SK-N-SH (cell line): ENCODE data around the gene ARHGAP26. TPM values are rescaled to one million over a fixed set of nuclear protein-coding genes. Genes with fewer than 3 reads are reported as not detected.

Experiments
- CTCF ChIA-PET: fragments of 300-600, 350-600 bp; formaldehyde crosslinking; extraction: SDS; loops from one replicate; lab custom pipeline; 2021; lab: Yijun Ruan, JAX
- POLR2A ChIA-PET: fragments of 350-600 bp; sonication (Branson Sonifier 250); formaldehyde crosslinking; extraction: SDS; loops from one replicate; lab custom pipeline; 2020; ENCODE audit warnings: antibody characterized with exemption, inconsistent platforms; lab: Yijun Ruan, JAX
- DNase-seq: peaks from one replicate; pipeline ENCODE4 v3.0.0; 2012
- H2AFZ ChIP-seq: fragments of 200-600 bp; sonication (generic); 2 replicates; pipeline ENCODE4 v1.8.1; 2016; ENCODE audit warnings: antibody characterized with exemption, mild to moderate bottlenecking, low read depth
- H3F3A ChIP-seq: fragments of 200-600 bp; sonication (generic); replicated peaks from 2 replicates; pipeline ENCODE3; 2016; ENCODE audit warnings: antibody characterized with exemption, mild to moderate bottlenecking; ENCODE audit not compliant: insufficient read depth
- H3K27ac ChIP-seq, 2 experiments: fragments of 200-500 bp in 1 of 2; fragments of 200-600 bp in 1 of 2; sonication (Bioruptor generic) in 1 of 2; sonication (generic), shearing (Covaris generic) in 1 of 2; 2 replicates each; pipeline versions ENCODE4 v1.5.1 to v1.6.1; 2014 to 2016; ENCODE audit warnings: low read depth in 2 of 2, inconsistent platforms in 1 of 2, low read length in 1 of 2, mild to moderate bottlenecking in 1 of 2, mixed read lengths in 1 of 2
- H3K27me3 ChIP-seq: fragments of 200-600 bp; sonication (generic), shearing (Covaris generic); 2 replicates; pipeline ENCODE4 v1.6.1; 2016; ENCODE audit warnings: mixed run types; ENCODE audit not compliant: insufficient read depth
- H3K36me3 ChIP-seq, 2 experiments: fragments of 200-500 bp in 1 of 2; fragments of 200-600 bp in 1 of 2; sonication (Bioruptor generic) in 1 of 2; sonication (generic) in 1 of 2; replicated peaks in 1 of 2; 2 replicates each; pipeline versions ENCODE3 to v1.5.1; 2014 to 2016; ENCODE audit warnings: low read length in 1 of 2, mild to moderate bottlenecking in 1 of 2; ENCODE audit not compliant: insufficient read depth in 2 of 2, control insufficient read depth in 1 of 2
- H3K4me1 ChIP-seq, 2 experiments: fragments of 200-500 bp in 1 of 2; fragments of 200-600 bp in 1 of 2; sonication (Bioruptor generic) in 1 of 2; sonication (generic), shearing (Covaris generic) in 1 of 2; 2 replicates each; pipeline versions ENCODE4 v1.5.1 to v1.6.1; 2014 to 2016; ENCODE audit warnings: low read depth in 1 of 2, low read length in 1 of 2, mixed run types in 1 of 2; ENCODE audit not compliant: insufficient read depth in 2 of 2, control insufficient read depth in 1 of 2
- H3K4me2 ChIP-seq: fragments of 200-600 bp; sonication (generic), shearing (Covaris generic); 2 replicates; pipeline ENCODE4 v1.6.1; 2017; ENCODE audit warnings: mixed run types
- H3K4me3 ChIP-seq, 2 experiments: fragments of 200-500 bp in 1 of 2; fragments of 200-600 bp in 1 of 2; sonication (Bioruptor generic) in 1 of 2; sonication (generic), shearing (Covaris generic) in 1 of 2; 2 replicates each; pipeline versions ENCODE4 v1.5.1 to v1.8.1; 2014 to 2016; ENCODE audit warnings: low read depth in 2 of 2, inconsistent platforms in 1 of 2, low read length in 1 of 2, mild to moderate bottlenecking in 1 of 2, mixed read lengths in 1 of 2, moderate library complexity in 1 of 2
- H3K79me2 ChIP-seq: fragments of 200-600 bp; sonication (generic); 2 replicates; pipeline ENCODE4 v1.8.1; 2017; ENCODE audit warnings: mild to moderate bottlenecking; ENCODE audit not compliant: insufficient read depth
- H3K9ac ChIP-seq: fragments of 200-600 bp; sonication (generic); 2 replicates; pipeline ENCODE4 v1.6.1; 2017; ENCODE audit warnings: mixed run types
- H3K9me2 ChIP-seq: fragments of 200-600 bp; sonication (generic); 2 replicates; pipeline ENCODE4 v1.6.1; 2017; ENCODE audit warnings: mixed run types
- H3K9me3 ChIP-seq: fragments of 200-600 bp; sonication (generic); 2 replicates; pipeline ENCODE4 v1.6.1; 2017; ENCODE audit warnings: mixed run types, mild to moderate bottlenecking, moderate library complexity
- H4K20me1 ChIP-seq: fragments of 200-600 bp; sonication (generic); 2 replicates; pipeline ENCODE4 v1.6.1; 2017; ENCODE audit warnings: mild to moderate bottlenecking, mixed run types; ENCODE audit not compliant: insufficient read depth
- CHD2 ChIP-seq: fragments of 150-350 bp; IDR thresholded peaks from 2 replicates; pipeline ENCODE4 v1.6.1; 2018; ENCODE audit warnings: low read length; ENCODE audit not compliant: partially characterized antibody
- CTCF ChIP-seq: fragments of 200-600 bp; sonication (generic); IDR thresholded peaks from 2 replicates; pipeline ENCODE4 v1.6.1; 2017; ENCODE audit warnings: antibody characterized with exemption, mild to moderate bottlenecking, moderate library complexity
- EP300 ChIP-seq, 2 experiments: IDR thresholded peaks; 2 replicates each; pipeline versions ENCODE4 v1.4.0 to v1.6.1; 2012; ENCODE audit warnings: borderline replicate concordance in 1 of 2, low read depth in 1 of 2, low read length in 1 of 2
- EZH2phosphoT487 ChIP-seq: fragments of 200-600 bp; sonication (generic); IDR thresholded peaks from 2 replicates; pipeline ENCODE4 v1.6.1; 2017; ENCODE audit warnings: low read depth, mixed run types, mild to moderate bottlenecking, antibody characterized with exemption, moderate library complexity, borderline replicate concordance
- FOSL2 ChIP-seq: IDR thresholded peaks from 2 replicates; pipeline ENCODE4 v1.4.0; 2012; ENCODE audit warnings: low read depth, mild to moderate bottlenecking, moderate library complexity, borderline replicate concordance
- FOXM1 ChIP-seq: IDR thresholded peaks from 2 replicates; pipeline ENCODE4 v1.4.0; 2012; ENCODE audit warnings: low read depth, mild to moderate bottlenecking
- GABPA ChIP-seq: IDR thresholded peaks from 2 replicates; pipeline ENCODE4 v1.4.0; 2012; ENCODE audit warnings: low read depth, mild to moderate bottlenecking
- JUND ChIP-seq: IDR thresholded peaks from 2 replicates; pipeline ENCODE4 v1.4.0; 2012
- MXI1 ChIP-seq: IDR thresholded peaks from 2 replicates; pipeline ENCODE4 v1.6.1; 2012; ENCODE audit warnings: mild to moderate bottlenecking, low read depth, low read length, improper control_type of control experiment
- NFIC ChIP-seq: IDR thresholded peaks from 2 replicates; pipeline ENCODE4 v1.4.0; 2012; ENCODE audit warnings: borderline replicate concordance
- NRF1 ChIP-seq: IDR thresholded peaks from 2 replicates; pipeline ENCODE4 v1.6.1; 2012; ENCODE audit warnings: low read depth, mild to moderate bottlenecking, low read length
- POLR2AphosphoS5 ChIP-seq: IDR thresholded peaks from 2 replicates; pipeline ENCODE4 v1.6.1; 2012; ENCODE audit warnings: low read depth, low read length
- RAD21 ChIP-seq: IDR thresholded peaks from 2 replicates; pipeline ENCODE4 v1.6.1; 2012; ENCODE audit warnings: mild to moderate bottlenecking, low read length
- RCOR1 ChIP-seq: fragments of 150-350 bp; IDR thresholded peaks from 2 replicates; pipeline ENCODE4 v1.6.1; 2017; ENCODE audit warnings: antibody characterized with exemption, low read length
- RFX5 ChIP-seq: IDR thresholded peaks from 2 replicates; pipeline ENCODE4 v1.6.1; 2012; ENCODE audit warnings: mild to moderate bottlenecking, improper control_type of control experiment, low read length
- RXRA ChIP-seq: IDR thresholded peaks from 2 replicates; pipeline ENCODE4 v1.4.0; 2012; ENCODE audit warnings: low read depth, mild to moderate bottlenecking, borderline replicate concordance
- SIN3A ChIP-seq: IDR thresholded peaks from 2 replicates; pipeline ENCODE4 v1.6.1; 2012; ENCODE audit warnings: low read depth, mild to moderate bottlenecking, low read length, moderate library complexity, borderline replicate concordance
- SMC3 ChIP-seq: IDR thresholded peaks from 2 replicates; pipeline ENCODE4 v1.6.1; 2012; ENCODE audit warnings: low read depth, low read length, improper control_type of control experiment
- TAF1 ChIP-seq: IDR thresholded peaks from 2 replicates; pipeline ENCODE4 v1.6.1; 2012; ENCODE audit warnings: low read depth, mild to moderate bottlenecking, low read length, moderate library complexity, borderline replicate concordance
- TCF12 ChIP-seq: IDR thresholded peaks from 2 replicates; pipeline ENCODE4 v1.4.0; 2012
- TEAD4 ChIP-seq: IDR thresholded peaks from 2 replicates; pipeline ENCODE4 v1.4.0; 2012; ENCODE audit warnings: mild to moderate bottlenecking, borderline replicate concordance; ENCODE audit not compliant: insufficient read depth
- ZBTB33 ChIP-seq: IDR thresholded peaks from 2 replicates; pipeline ENCODE4 v1.4.0; 2012; ENCODE audit warnings: low read depth, borderline replicate concordance
- WGBS: methylation state at CpG from one replicate; pipeline ENCODE4 v1.1.6; 2017; ENCODE audit warnings: low lambda C conversion rate; 5-methylcytosine and 5-hydroxymethylcytosine counted together
- polyA plus RNA-seq, 3 experiments: library from polyadenylated mRNA; depleted of rRNA; stranded (reverse); fragments of >200 nt; gene quantifications; 2 replicates each; pipeline ENCODE4 v1.2.3, GENCODE V29; 2012
- TF ChIP-seq, protein P1 (sequence below): IDR thresholded peaks from 2 replicates; pipeline ENCODE4 v1.4.0; 2012; ENCODE audit warnings: low read depth

Gene ARHGAP26
- polyA plus RNA-seq, 1 of the 3 experiments (the other 2 are of a cell fraction): 6.1 TPM

DNA sequence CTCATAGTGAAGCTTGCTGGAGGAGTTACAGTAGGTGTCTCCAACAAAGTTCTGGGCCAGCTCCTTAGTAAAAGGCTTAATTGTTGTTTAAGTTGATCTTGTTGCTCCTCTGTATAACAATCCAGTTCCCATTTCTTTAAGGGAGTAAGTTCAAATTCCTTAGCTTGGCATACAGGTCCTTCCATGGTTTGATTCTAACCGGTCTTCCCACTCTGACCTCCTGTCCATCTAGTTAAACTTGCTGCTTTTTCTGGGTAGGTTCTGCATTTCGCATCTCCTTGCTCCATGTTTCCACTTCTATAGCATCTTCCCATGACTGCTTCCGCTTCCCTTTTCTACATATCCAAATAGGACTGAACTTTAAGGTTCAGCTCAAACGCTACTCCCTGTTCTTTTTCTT is 95.5 kb downstream of the ARHGAP26 start:
- 97% methylated on average over 4 of the region's 4 CpGs for WGBS
- no peaks in the 10 kb centered on the region for H3F3A ChIP-seq
- no peak overlapping the region for H2AFZ ChIP-seq
- ChIA-PET POLR2A (no interaction called here), CTCF (interaction anchor here (1.2 to 3.4 kb wide), 5 partner anchors 8 to 148 kb away, joined by 3 to 24 read pairs (median 14); partner anchors contain the start of gene ARHGAP26)
- no peaks in the 10 kb centered on the region for H3K36me3 ChIP-seq
- no peaks in the 10 kb centered on the region for H3K27me3 ChIP-seq
- H3K9me3 ChIP-seq: no peaks in the 10 kb centered on the region
- no peak overlapping the region for H3K9ac ChIP-seq
- peaks cover 18 to 70% of the 10 kb centered on the region in 2 experiments; a peak in 3 of 4 replicates for H3K4me1 ChIP-seq
- H3K79me2 ChIP-seq: peaks cover 4% of the 10 kb centered on the region; the same call in 1 of the 2 replicates
- H3K9me2 ChIP-seq: no peaks in the 10 kb centered on the region
- H3K4me3 ChIP-seq: no peak overlapping the region
- no peak overlapping the region for H3K27ac ChIP-seq
- no peak for DNase-seq
- H4K20me1 ChIP-seq: no peaks in the 10 kb centered on the region
- TF ChIP-seq RCOR1 (no peak), POLR2AphosphoS5 (no peak)
- H3K4me2 ChIP-seq: no peak overlapping the region

- Histone ChIP-seq H2AFZ (no peak overlapping the region), H4K20me1 (no peaks in the 10 kb centered on the region), H3K4me3 (no peak overlapping the region), H3K4me1 (peaks cover 18 to 76% of the 10 kb centered on the region in 2 experiments), H3K9ac (no peak overlapping the region), H3K79me2 (peaks cover 4% of the 10 kb centered on the region; the same call in 1 of the 2 replicates), H3K4me2 (peak overlapping the region; percentile 24; the same call in 1 of the 2 replicates), H3K36me3 (no peaks in the 10 kb centered on the region), H3K9me3 (no peaks in the 10 kb centered on the region), H3K27ac (peak overlapping the region; percentile 28 to 86; a peak in 3 of 4 replicates), H3K9me2 (no peaks in the 10 kb centered on the region), H3K27me3 (no peaks in the 10 kb centered on the region), H3F3A (no peaks in the 10 kb centered on the region)
- CTCF ChIA-PET: interaction anchor here (0.6 to 27.9 kb wide), 34 partner anchors 9 to 547 kb away, joined by 3 to 1285 read pairs (median 4); partner anchors contain the start of gene ARHGAP26
- 34% methylated on average over 10 of the region's 10 CpGs for WGBS
- DNase-seq: peak; percentile 68
- POLR2A ChIA-PET: no interaction called here
- TF ChIP-seq SMC3 (peak; percentile 74), RAD21 (peak; percentile 79), TAF1 (no peak), FOSL2 (no peak), NRF1 (no peak), SIN3A (no peak), RXRA (no peak), GABPA (no peak), POLR2AphosphoS5 (no peak), RFX5 (no peak), NFIC (no peak), TCF12 (peak; percentile 7; the same call in 1 of the 2 replicates), EZH2phosphoT487 (no peak), CHD2 (no peak), FOXM1 (no peak), CTCF (peak; percentile 86), ZBTB33 (no peak), MXI1 (no peak), TEAD4 (no peak), JUND (no peak), EP300 (IDR thresholded peaks at IDR 0.05; ENCODE audit: borderline replicate concordance in 1 of 2, low read depth in 1 of 2, low read length in 1 of 2) (peak in 1 of 2 experiments; percentile 70; a peak in 1 of 4 replicates)
- TF ChIP-seq, protein P1, sequence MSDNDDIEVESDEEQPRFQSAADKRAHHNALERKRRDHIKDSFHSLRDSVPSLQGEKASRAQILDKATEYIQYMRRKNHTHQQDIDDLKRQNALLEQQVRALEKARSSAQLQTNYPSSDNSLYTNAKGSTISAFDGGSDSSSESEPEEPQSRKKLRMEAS: no peak
Measured at GRCh38 chr5:142866563-142867275, 96.5 kb downstream of the ARHGAP26 start.
